Prostate gland (tissue), 2 donors: ENCODE results near the gene SIK2.

ENCODE experiments used
- CTCF ChIP-seq, 4 experiments: fragments of 200-600 bp in 2 of 4; fragments of 450-650 bp in 2 of 4; sonication (generic) in 2 of 4; IDR thresholded peaks; 1 replicate in 3 of 4; 2 replicates in 1 of 4; pipeline ENCODE4 v1.5.1; 2016 to 2019; ENCODE audit warnings: antibody characterized with exemption in 4 of 4, mild to moderate bottlenecking in 2 of 4, moderate library complexity in 2 of 4
- POLR2A ChIP-seq: fragments of 450-650 bp; IDR thresholded peaks from one replicate; pipeline ENCODE4 v1.6.1; 2016; ENCODE audit warnings: antibody characterized with exemption, mild to moderate bottlenecking

GRCh38 chr11:111736181-111736590 is 133.9 kb downstream of the SIK2 start:
- TF ChIP-seq CTCF (IDR thresholded peaks at IDR 0.05) = no peak
- TF ChIP-seq POLR2A = no peak
